ENCODE data around the gene IMPDH1. TPM values are rescaled to one million over a fixed set of nuclear protein-coding genes. Genes with fewer than 3 reads are reported as not detected.

Gene IMPDH1
- total RNA-seq, 3 donors from 2014 or later = 31.8 to 68.8 (median 58.2) TPM

GRCh38 chr7:128391805-128392204 is 18.0 kb downstream of the IMPDH1 start:
- TF ChIP-seq POLR2A (IDR thresholded peaks at IDR 0.05) = no peak
- TF ChIP-seq CTCF (IDR thresholded peaks at IDR 0.05) = no peak
- TF ChIP-seq POLR2AphosphoS5 (IDR thresholded peaks at IDR 0.05) = no peak
- no peak for DNase-seq (ENCODE audit: low spot score in 2 of 2)
- no peaks in the 10 kb centered on the region for H3K4me1 ChIP-seq
- H3K9me3 ChIP-seq = no peaks in the 10 kb centered on the region
- no peaks in the 10 kb centered on the region for H3K27me3 ChIP-seq
- H3K4me3 ChIP-seq = no peak overlapping the region
- intact Hi-C loops (cut with DNase I; ENCODE audit: low total_unique reads) = no loop called here
- no peaks in the 10 kb centered on the region for H3K36me3 ChIP-seq
- no peak overlapping the region for H3K27ac ChIP-seq

- TF ChIP-seq CTCF (IDR thresholded peaks at IDR 0.05) (no peak), POLR2AphosphoS5 (IDR thresholded peaks at IDR 0.05) (no peak), POLR2A (IDR thresholded peaks at IDR 0.05) (no peak)
- H3K27me3 ChIP-seq = no peaks in the 10 kb centered on the region
- H3K27ac ChIP-seq = no peak overlapping the region
- H3K4me3 ChIP-seq = no peak overlapping the region
- H3K9me3 ChIP-seq = no peaks in the 10 kb centered on the region
- no peaks in the 10 kb centered on the region for H3K4me1 ChIP-seq
- DNase-seq (ENCODE audit: low spot score in 2 of 2) = no peak
- intact Hi-C loops (cut with DNase I; ENCODE audit: low total_unique reads) = no loop called here
- H3K36me3 ChIP-seq = no peaks in the 10 kb centered on the region
Measured at GRCh38 chr7:128390871-128391565, 18.8 kb downstream of the IMPDH1 start.

GRCh38 chr7:128389618-128390329 is 20.0 kb downstream of the IMPDH1 start:
- no peaks in the 10 kb centered on the region for H3K27me3 ChIP-seq
- H3K4me1 ChIP-seq = no peaks in the 10 kb centered on the region
- DNase-seq (ENCODE audit: low spot score in 2 of 2) = no peak
- intact Hi-C loops (cut with DNase I; ENCODE audit: low total_unique reads) = no loop called here
- TF ChIP-seq POLR2A (IDR thresholded peaks at IDR 0.05) (no peak), POLR2AphosphoS5 (IDR thresholded peaks at IDR 0.05) (no peak), CTCF (IDR thresholded peaks at IDR 0.05) (no peak)
- H3K27ac ChIP-seq = no peak overlapping the region
- no peaks in the 10 kb centered on the region for H3K36me3 ChIP-seq
- H3K4me3 ChIP-seq = no peak overlapping the region
- no peaks in the 10 kb centered on the region for H3K9me3 ChIP-seq

GRCh38 chr7:128389085-128389617 is 20.6 kb downstream of the IMPDH1 start:
- no peak for DNase-seq (ENCODE audit: low spot score in 2 of 2)
- H3K36me3 ChIP-seq = no peaks in the 10 kb centered on the region
- no peak overlapping the region for H3K27ac ChIP-seq
- no peaks in the 10 kb centered on the region for H3K9me3 ChIP-seq
- TF ChIP-seq POLR2A (IDR thresholded peaks at IDR 0.05) (no peak), POLR2AphosphoS5 (IDR thresholded peaks at IDR 0.05) (no peak), CTCF (IDR thresholded peaks at IDR 0.05) (no peak)
- intact Hi-C loops (cut with DNase I; ENCODE audit: low total_unique reads) = no loop called here
- H3K4me3 ChIP-seq = no peak overlapping the region
- no peaks in the 10 kb centered on the region for H3K4me1 ChIP-seq
- no peaks in the 10 kb centered on the region for H3K27me3 ChIP-seq

GRCh38 chr7:128388145-128388485 is 21.7 kb downstream of the IMPDH1 start:
- intact Hi-C loops (cut with DNase I; ENCODE audit: low total_unique reads) = no loop called here
- Histone ChIP-seq H3K27me3 (no peaks in the 10 kb centered on the region), H3K36me3 (no peaks in the 10 kb centered on the region), H3K27ac (no peak overlapping the region), H3K9me3 (no peaks in the 10 kb centered on the region), H3K4me1 (no peaks in the 10 kb centered on the region), H3K4me3 (no peak overlapping the region)
- DNase-seq (ENCODE audit: low spot score in 2 of 2) = no peak
- TF ChIP-seq POLR2A (IDR thresholded peaks at IDR 0.05) (no peak), CTCF (IDR thresholded peaks at IDR 0.05) (no peak), POLR2AphosphoS5 (IDR thresholded peaks at IDR 0.05) (no peak)
